GM12864 (cell line): ENCODE results near the gene BAZ2B.
A peak's percentile ranks its signal among the peaks of the same experiment; 100 is the strongest.

Source experiments
- DNase-seq: peaks from one replicate; pipeline ENCODE4 v3.0.0-alpha.2; 2011; ENCODE audit warnings: low read depth
- H3K4me3 ChIP-seq: 2 replicates; pipeline ENCODE4 v1.5.1; 2011; ENCODE audit warnings: mild to moderate bottlenecking, low read depth, low read length, control low read depth
- TF ChIP-seq, protein P1 (sequence below): IDR thresholded peaks from 2 replicates; pipeline ENCODE4 v1.5.1; 2011; ENCODE audit warnings: low read depth, mild to moderate bottlenecking, moderate library complexity, low read length, control low read depth, inconsistent platforms; ENCODE audit errors: missing control alignments

The BAZ2B gene

DNA sequence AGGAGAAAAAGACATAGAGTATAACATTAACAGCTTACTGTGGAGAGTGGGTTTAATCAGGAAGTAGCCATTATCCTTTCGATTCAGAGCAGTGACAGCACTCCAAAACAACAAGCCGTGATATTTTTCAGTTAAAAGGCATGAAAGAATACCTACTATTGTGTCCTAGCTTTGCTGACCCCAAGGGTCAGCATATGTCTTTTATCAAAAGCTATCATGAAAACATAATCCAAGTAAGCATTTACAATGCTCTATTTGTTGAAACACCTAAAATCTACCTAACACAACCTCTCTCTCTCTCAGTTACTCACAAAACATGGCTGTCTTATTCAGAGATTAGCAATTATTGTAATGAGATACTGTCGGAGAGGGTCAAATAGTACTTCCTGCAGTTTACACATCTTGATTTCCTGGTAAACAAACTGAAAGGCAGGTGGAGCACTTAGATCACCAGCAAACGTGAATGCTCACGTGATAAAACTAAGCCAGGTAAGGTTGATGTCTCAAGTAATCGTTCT, 100.0 kb downstream of the BAZ2B start:
- TF ChIP-seq, protein P1, sequence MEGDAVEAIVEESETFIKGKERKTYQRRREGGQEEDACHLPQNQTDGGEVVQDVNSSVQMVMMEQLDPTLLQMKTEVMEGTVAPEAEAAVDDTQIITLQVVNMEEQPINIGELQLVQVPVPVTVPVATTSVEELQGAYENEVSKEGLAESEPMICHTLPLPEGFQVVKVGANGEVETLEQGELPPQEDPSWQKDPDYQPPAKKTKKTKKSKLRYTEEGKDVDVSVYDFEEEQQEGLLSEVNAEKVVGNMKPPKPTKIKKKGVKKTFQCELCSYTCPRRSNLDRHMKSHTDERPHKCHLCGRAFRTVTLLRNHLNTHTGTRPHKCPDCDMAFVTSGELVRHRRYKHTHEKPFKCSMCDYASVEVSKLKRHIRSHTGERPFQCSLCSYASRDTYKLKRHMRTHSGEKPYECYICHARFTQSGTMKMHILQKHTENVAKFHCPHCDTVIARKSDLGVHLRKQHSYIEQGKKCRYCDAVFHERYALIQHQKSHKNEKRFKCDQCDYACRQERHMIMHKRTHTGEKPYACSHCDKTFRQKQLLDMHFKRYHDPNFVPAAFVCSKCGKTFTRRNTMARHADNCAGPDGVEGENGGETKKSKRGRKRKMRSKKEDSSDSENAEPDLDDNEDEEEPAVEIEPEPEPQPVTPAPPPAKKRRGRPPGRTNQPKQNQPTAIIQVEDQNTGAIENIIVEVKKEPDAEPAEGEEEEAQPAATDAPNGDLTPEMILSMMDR, result no peak
- DNase-seq, result peak; percentile 51
- peak overlapping the region; percentile 66 for H3K4me3 ChIP-seq

DNA sequence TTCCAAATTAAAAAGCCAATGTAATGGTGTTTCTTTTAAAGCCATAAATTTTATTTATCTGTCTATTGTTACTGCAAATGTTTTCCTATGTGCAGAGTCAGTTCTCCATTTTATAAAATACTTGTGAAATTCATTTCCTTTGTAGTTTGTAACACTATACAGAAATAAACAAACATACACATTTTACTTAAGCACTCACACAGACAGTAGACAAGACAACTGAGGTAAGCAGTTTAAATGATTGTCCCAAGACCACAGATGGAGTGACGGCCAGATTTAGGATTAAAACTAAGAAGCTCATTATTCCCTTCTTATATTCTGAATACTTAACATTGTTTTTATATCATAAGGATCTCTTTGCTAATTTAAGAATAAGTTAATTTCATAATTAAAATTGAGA, 100.9 kb downstream of the BAZ2B start:
- TF ChIP-seq, protein P1, result no peak
- peak overlapping the region; percentile 34; the same call in 1 of the 2 replicates for H3K4me3 ChIP-seq
- DNase-seq, result no peak

DNA sequence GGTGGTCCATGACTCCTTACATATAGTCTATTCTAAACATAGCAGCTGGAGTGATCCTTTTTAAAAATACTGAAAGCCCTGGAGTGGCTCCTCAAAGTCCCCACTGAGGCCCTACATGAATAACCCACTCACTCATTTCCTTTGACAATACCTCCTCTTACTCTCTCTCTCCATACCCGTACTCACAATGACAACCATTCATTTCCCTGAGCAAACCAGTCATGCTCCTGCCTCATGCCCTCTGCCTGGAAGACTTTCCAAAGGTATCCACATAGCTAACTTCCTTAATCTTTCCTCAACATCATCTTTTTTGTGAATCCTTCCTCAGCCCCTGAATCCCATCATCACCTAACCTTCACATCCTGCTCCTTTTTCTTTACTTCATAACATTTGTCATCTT, 102.6 kb downstream of the BAZ2B start:
- no peak for DNase-seq
- TF ChIP-seq, protein P1, result no peak
- no peak overlapping the region for H3K4me3 ChIP-seq

DNA sequence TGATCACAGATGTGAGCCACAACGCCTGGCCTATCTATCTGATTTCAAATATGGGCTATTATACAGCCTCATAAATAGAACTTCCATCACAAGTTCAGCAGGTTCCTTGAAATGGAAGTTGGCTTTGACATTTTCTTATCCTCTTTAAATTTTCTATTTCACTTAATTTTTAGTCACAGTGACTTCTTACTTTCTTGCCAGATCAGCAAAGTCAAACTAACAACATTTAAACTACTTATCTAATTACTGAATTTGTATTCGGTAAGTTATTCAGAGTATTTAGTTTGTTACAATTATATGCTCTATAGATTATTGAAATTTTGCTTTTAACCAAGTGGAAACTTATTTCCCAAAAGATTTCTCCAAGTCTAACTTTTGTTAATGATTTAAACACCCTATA, 108.2 kb downstream of the BAZ2B start:
- TF ChIP-seq, protein P1, result no peak
- no peak for DNase-seq
- no peak overlapping the region for H3K4me3 ChIP-seq

DNA sequence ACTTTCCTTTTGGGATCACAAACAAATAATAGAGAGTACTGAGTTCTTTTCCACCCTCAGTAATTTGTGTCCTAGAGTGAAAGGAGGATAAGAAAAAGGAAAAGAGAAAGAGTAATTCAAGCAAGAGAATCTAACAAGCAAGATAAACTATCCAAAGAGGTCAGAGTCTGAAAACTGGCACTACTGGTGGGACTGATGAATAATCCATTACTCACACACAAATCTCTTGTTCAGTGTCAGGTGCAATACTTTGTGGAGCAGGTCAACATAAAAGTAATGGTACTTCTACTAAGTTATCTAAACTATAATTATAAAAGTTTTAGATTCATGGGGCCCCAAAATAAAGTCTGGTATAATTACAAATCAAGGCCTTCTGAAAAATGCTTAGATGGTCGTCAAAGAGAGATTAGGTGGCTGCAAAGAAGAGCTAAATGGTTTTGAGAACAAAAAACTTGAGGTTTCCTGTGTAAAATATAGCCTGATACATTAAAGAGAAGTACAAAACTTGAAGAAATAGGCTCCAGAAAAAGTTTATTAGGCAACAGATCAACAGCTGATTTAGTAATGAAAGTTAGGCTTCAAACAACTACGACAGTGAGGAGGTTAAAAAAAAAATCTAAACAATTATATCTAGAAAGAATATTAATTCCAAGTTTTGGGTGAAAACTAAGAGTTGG, 109.4 kb downstream of the BAZ2B start:
- DNase-seq, result no peak
- TF ChIP-seq, protein P1, result no peak
- no peak overlapping the region for H3K4me3 ChIP-seq

DNA sequence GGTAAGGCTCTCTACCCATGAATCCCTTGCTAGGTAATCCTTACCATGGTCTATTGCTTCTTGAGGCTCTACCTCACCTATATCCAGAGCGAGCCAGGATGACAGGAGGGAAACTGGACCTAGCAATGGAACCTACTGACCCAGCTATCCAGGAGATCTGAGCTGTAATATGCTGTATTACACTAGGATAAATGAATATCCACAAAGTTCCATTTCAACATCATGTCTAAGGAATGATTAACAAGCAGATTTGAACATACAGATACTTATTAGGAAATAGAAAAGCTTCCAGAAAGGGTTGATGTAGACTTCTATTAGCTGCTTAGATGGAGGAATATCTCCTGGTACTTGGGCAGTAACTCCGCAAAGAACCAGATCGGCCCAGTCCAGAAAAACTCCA, 110.1 kb downstream of the BAZ2B start:
- H3K4me3 ChIP-seq, result no peak overlapping the region
- no peak for DNase-seq
- TF ChIP-seq, protein P1, result no peak

DNA sequence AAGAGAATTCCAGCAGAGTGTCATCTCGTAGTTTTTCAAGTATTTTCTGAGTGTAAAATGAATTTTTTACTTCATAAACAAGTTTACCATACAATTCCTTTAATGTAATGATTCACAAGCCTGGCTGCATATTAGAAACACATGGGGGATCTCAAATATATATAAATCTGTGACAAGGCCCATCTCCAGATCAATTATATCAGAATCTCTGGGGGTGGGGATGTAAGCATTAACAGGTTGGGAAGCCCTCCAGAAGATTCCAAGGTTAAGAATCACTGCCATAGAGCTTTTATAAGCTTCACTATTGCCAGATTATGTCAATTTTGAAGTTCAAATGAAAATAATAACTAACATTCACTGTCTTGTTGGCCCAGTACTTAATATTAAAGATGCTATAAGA, 111.2 kb downstream of the BAZ2B start:
- no peak overlapping the region for H3K4me3 ChIP-seq
- no peak for DNase-seq
- TF ChIP-seq, protein P1, result no peak
